K562 (cell line): ENCODE results near the gene LYPD5. TPM values are rescaled to one million over a fixed set of nuclear protein-coding genes. Genes with fewer than 3 reads are reported as not detected.

ENCODE experiments used
- polyA plus RNA-seq, 8 experiments: library from polyadenylated mRNA; depleted of rRNA in 4 of 8; stranded (reverse) in 5 of 8; unstranded in 3 of 8; fragments of >200 nt; fragmentation: Nextera tagmentation in 2 of 8; fragmentation: Illumina TruSeq in 1 of 8; extraction: Ambion mirVana in 2 of 8; extraction: Trizol in 1 of 8; gene quantifications; 2 replicates each; pipeline versions ENCODE4 v1.2.1 to v1.2.3, GENCODE V29; 2011 to 2014; ENCODE audit warnings: inconsistent platforms in 1 of 8, missing spikeins in 1 of 8
- total RNA-seq, 7 experiments: library from RNA; depleted of rRNA in 6 of 7; stranded (reverse); fragments of >200 nt in 6 of 7; fragmentation: Illumina TruSeq in 2 of 7; extraction: Trizol in 2 of 7; gene quantifications; 2 replicates each; pipeline versions ENCODE4 v1.2.1 to v1.2.3, GENCODE V29; 2011 to 2021; ENCODE audit warnings: low replicate concordance in 1 of 7

LYPD5 gene
- total and polyA plus RNA-seq, 9 of the 15 experiments (the other 6 are each of a cell fraction or from before 2014, with no cell fraction given) = 0.03 to 0.22 (median 0.10) TPM; not detected in 3

Other genes with a start within 250 kb of the LYPD5 start
Only the 7 nearest of the 19 such genes appear.
- 13.1 and 15.6 TPM in 2 replicates for gene PLAUR, start 132.3 kb downstream of the LYPD5 start, total RNA-seq (2014; rRNA removed)
- gene PLAUR, start 132.3 kb downstream of the LYPD5 start, total RNA-seq (2014; rRNA removed; fragmentation: Illumina TruSeq; extraction: Trizol) = 6.9 and 8.1 TPM in 2 replicates
- gene PLAUR, start 132.3 kb downstream of the LYPD5 start, total RNA-seq (2015; rRNA removed; fragmentation: Illumina TruSeq; extraction: Trizol) = 10.8 and 12.4 TPM in 2 replicates
- gene PLAUR, start 132.3 kb downstream of the LYPD5 start, total RNA-seq (2021) = 10.8 and 12.9 TPM in 2 replicates
- 8.4 and 17.5 TPM in 2 replicates for gene PLAUR, start 132.3 kb downstream of the LYPD5 start, polyA plus RNA-seq (2011; rRNA removed)
- gene PLAUR, start 132.3 kb downstream of the LYPD5 start, polyA plus RNA-seq (2014; fragmentation: Illumina TruSeq; extraction: Trizol) = 13.6 and 14.4 TPM in 2 replicates
- 10 to 100 TPM in 1 of 2 experiments, 1 to 10 TPM in 1; 7.0 to 10.9 TPM for gene PLAUR, start 132.3 kb downstream of the LYPD5 start, polyA plus RNA-seq (2014; fragmentation: Nextera tagmentation; extraction: Ambion mirVana)
- 14.3 and 16.2 TPM in 2 replicates for gene PLAUR, start 132.3 kb downstream of the LYPD5 start, polyA plus RNA-seq (2014; rRNA removed)
- not detected in 2 replicates for gene IRGC, start 86.4 kb downstream of the LYPD5 start, total RNA-seq (2014; rRNA removed)
- not detected in 2 replicates for gene IRGC, start 86.4 kb downstream of the LYPD5 start, total RNA-seq (2014; rRNA removed; fragmentation: Illumina TruSeq; extraction: Trizol)
- not detected in 2 replicates for gene IRGC, start 86.4 kb downstream of the LYPD5 start, total RNA-seq (2015; rRNA removed; fragmentation: Illumina TruSeq; extraction: Trizol)
- gene IRGC, start 86.4 kb downstream of the LYPD5 start, total RNA-seq (2021) = not detected in 2 replicates
- gene IRGC, start 86.4 kb downstream of the LYPD5 start, polyA plus RNA-seq (2011; rRNA removed) = not detected in 2 replicates
- not detected in 2 replicates for gene IRGC, start 86.4 kb downstream of the LYPD5 start, polyA plus RNA-seq (2014; fragmentation: Illumina TruSeq; extraction: Trizol)
- gene IRGC, start 86.4 kb downstream of the LYPD5 start, polyA plus RNA-seq (2014; fragmentation: Nextera tagmentation; extraction: Ambion mirVana) = not detected
- not detected in 2 replicates for gene IRGC, start 86.4 kb downstream of the LYPD5 start, polyA plus RNA-seq (2014; rRNA removed)
- gene SMG9, start 47.5 kb downstream of the LYPD5 start, total RNA-seq (2014; rRNA removed) = 38.6 and 40.2 TPM in 2 replicates
- 17.2 and 21.8 TPM in 2 replicates for gene SMG9, start 47.5 kb downstream of the LYPD5 start, total RNA-seq (2014; rRNA removed; fragmentation: Illumina TruSeq; extraction: Trizol)
- 39.6 and 40.4 TPM in 2 replicates for gene SMG9, start 47.5 kb downstream of the LYPD5 start, total RNA-seq (2015; rRNA removed; fragmentation: Illumina TruSeq; extraction: Trizol)
- gene SMG9, start 47.5 kb downstream of the LYPD5 start, total RNA-seq (2021) = 79.7 and 86.1 TPM in 2 replicates
- gene SMG9, start 47.5 kb downstream of the LYPD5 start, polyA plus RNA-seq (2011; rRNA removed) = 17.7 and 53.5 TPM in 2 replicates
- 53.6 and 61.0 TPM in 2 replicates for gene SMG9, start 47.5 kb downstream of the LYPD5 start, polyA plus RNA-seq (2014; fragmentation: Illumina TruSeq; extraction: Trizol)
- gene SMG9, start 47.5 kb downstream of the LYPD5 start, polyA plus RNA-seq (2014; fragmentation: Nextera tagmentation; extraction: Ambion mirVana) = 1 to 10 TPM; 1.7 to 3.9 TPM
- 46.1 and 49.1 TPM in 2 replicates for gene SMG9, start 47.5 kb downstream of the LYPD5 start, polyA plus RNA-seq (2014; rRNA removed)
- gene KCNN4, start 21.5 kb downstream of the LYPD5 start, total RNA-seq (2014; rRNA removed) = 31.8 and 32.1 TPM in 2 replicates
- gene KCNN4, start 21.5 kb downstream of the LYPD5 start, total RNA-seq (2014; rRNA removed; fragmentation: Illumina TruSeq; extraction: Trizol) = 9.2 and 10.7 TPM in 2 replicates
- 18.6 and 19.5 TPM in 2 replicates for gene KCNN4, start 21.5 kb downstream of the LYPD5 start, total RNA-seq (2015; rRNA removed; fragmentation: Illumina TruSeq; extraction: Trizol)
- 26.6 and 28.6 TPM in 2 replicates for gene KCNN4, start 21.5 kb downstream of the LYPD5 start, total RNA-seq (2021)
- gene KCNN4, start 21.5 kb downstream of the LYPD5 start, polyA plus RNA-seq (2011; rRNA removed) = 29.4 and 33.9 TPM in 2 replicates
- 22.6 and 25.9 TPM in 2 replicates for gene KCNN4, start 21.5 kb downstream of the LYPD5 start, polyA plus RNA-seq (2014; fragmentation: Illumina TruSeq; extraction: Trizol)
- 1 to 10 TPM in 1 of 2 experiments, under 1 TPM in 1; 0.53 to 2.0 TPM for gene KCNN4, start 21.5 kb downstream of the LYPD5 start, polyA plus RNA-seq (2014; fragmentation: Nextera tagmentation; extraction: Ambion mirVana)
- gene KCNN4, start 21.5 kb downstream of the LYPD5 start, polyA plus RNA-seq (2014; rRNA removed) = 37.6 and 37.7 TPM in 2 replicates
- gene ZNF283, start 24.9 kb upstream of the LYPD5 start, total RNA-seq (2014; rRNA removed) = 7.9 TPM in 2 replicates
- gene ZNF283, start 24.9 kb upstream of the LYPD5 start, total RNA-seq (2014; rRNA removed; fragmentation: Illumina TruSeq; extraction: Trizol) = 19.5 and 21.3 TPM in 2 replicates
- gene ZNF283, start 24.9 kb upstream of the LYPD5 start, total RNA-seq (2015; rRNA removed; fragmentation: Illumina TruSeq; extraction: Trizol) = 11.3 and 14.0 TPM in 2 replicates
- gene ZNF283, start 24.9 kb upstream of the LYPD5 start, total RNA-seq (2021) = 10.3 and 10.7 TPM in 2 replicates
- 7.3 and 9.8 TPM in 2 replicates for gene ZNF283, start 24.9 kb upstream of the LYPD5 start, polyA plus RNA-seq (2011; rRNA removed)
- gene ZNF283, start 24.9 kb upstream of the LYPD5 start, polyA plus RNA-seq (2014; fragmentation: Illumina TruSeq; extraction: Trizol) = 6.2 and 7.0 TPM in 2 replicates
- gene ZNF283, start 24.9 kb upstream of the LYPD5 start, polyA plus RNA-seq (2014; fragmentation: Nextera tagmentation; extraction: Ambion mirVana) = 10 to 100 TPM in 1 of 2 experiments, 1 to 10 TPM in 1; 6.0 to 11.1 TPM
- gene ZNF283, start 24.9 kb upstream of the LYPD5 start, polyA plus RNA-seq (2014; rRNA removed) = 7.2 and 9.4 TPM in 2 replicates
- gene ZNF404, start 81.5 kb upstream of the LYPD5 start, total RNA-seq (2014; rRNA removed) = 0.20 and 0.41 TPM in 2 replicates
- gene ZNF404, start 81.5 kb upstream of the LYPD5 start, total RNA-seq (2014; rRNA removed; fragmentation: Illumina TruSeq; extraction: Trizol) = 0.40 and 0.54 TPM in 2 replicates
- gene ZNF404, start 81.5 kb upstream of the LYPD5 start, total RNA-seq (2015; rRNA removed; fragmentation: Illumina TruSeq; extraction: Trizol) = 0.19 and 0.25 TPM in 2 replicates
- gene ZNF404, start 81.5 kb upstream of the LYPD5 start, total RNA-seq (2021) = 0.22 and 0.36 TPM in 2 replicates
- gene ZNF404, start 81.5 kb upstream of the LYPD5 start, polyA plus RNA-seq (2011; rRNA removed) = 0.45 and 0.67 TPM in 2 replicates
- gene ZNF404, start 81.5 kb upstream of the LYPD5 start, polyA plus RNA-seq (2014; fragmentation: Illumina TruSeq; extraction: Trizol) = 0.15 and 0.61 TPM in 2 replicates
- gene ZNF404, start 81.5 kb upstream of the LYPD5 start, polyA plus RNA-seq (2014; fragmentation: Nextera tagmentation; extraction: Ambion mirVana) = under 1 TPM; 0.15 to 0.55 TPM
- 0.23 and 0.44 TPM in 2 replicates for gene ZNF404, start 81.5 kb upstream of the LYPD5 start, polyA plus RNA-seq (2014; rRNA removed)
- 5.8 and 6.7 TPM in 2 replicates for gene ZNF45, start 132.8 kb upstream of the LYPD5 start, total RNA-seq (2014; rRNA removed)
- gene ZNF45, start 132.8 kb upstream of the LYPD5 start, total RNA-seq (2014; rRNA removed; fragmentation: Illumina TruSeq; extraction: Trizol) = 10.1 and 12.8 TPM in 2 replicates
- gene ZNF45, start 132.8 kb upstream of the LYPD5 start, total RNA-seq (2015; rRNA removed; fragmentation: Illumina TruSeq; extraction: Trizol) = 10.4 TPM in 2 replicates
- gene ZNF45, start 132.8 kb upstream of the LYPD5 start, total RNA-seq (2021) = 8.5 and 8.8 TPM in 2 replicates
- 7.2 and 9.4 TPM in 2 replicates for gene ZNF45, start 132.8 kb upstream of the LYPD5 start, polyA plus RNA-seq (2011; rRNA removed)
- gene ZNF45, start 132.8 kb upstream of the LYPD5 start, polyA plus RNA-seq (2014; fragmentation: Illumina TruSeq; extraction: Trizol) = 10.4 and 10.6 TPM in 2 replicates
- 1 to 10 TPM; 2.6 to 5.1 TPM for gene ZNF45, start 132.8 kb upstream of the LYPD5 start, polyA plus RNA-seq (2014; fragmentation: Nextera tagmentation; extraction: Ambion mirVana)
- gene ZNF45, start 132.8 kb upstream of the LYPD5 start, polyA plus RNA-seq (2014; rRNA removed) = 6.8 and 9.8 TPM in 2 replicates